Activated T-helper 1 cell treated with anti-CD3 and anti-CD28 coated beads, Interleukin-2, amount 50 U/mL, for 16 hours (primary cell): ENCODE data around the gene OSBPL10.

ENCODE experiments used
- DNase-seq, 2 donors: peaks; one replicate each; pipeline ENCODE4 v3.0.0-alpha.2; 2020; ENCODE audit warnings: low read depth in 1 of 2, low spot score in 1 of 2

Gene OSBPL10

GRCh38 chr3:31777092-31777491, 204.0 kb downstream of the OSBPL10 start:
- no peak for DNase-seq

GRCh38 chr3:31776016-31776415, 205.0 kb downstream of the OSBPL10 start:
- DNase-seq: no peak

- no peak for DNase-seq
Measured at GRCh38 chr3:31775383-31775782, 205.7 kb downstream of the OSBPL10 start.

DNA sequence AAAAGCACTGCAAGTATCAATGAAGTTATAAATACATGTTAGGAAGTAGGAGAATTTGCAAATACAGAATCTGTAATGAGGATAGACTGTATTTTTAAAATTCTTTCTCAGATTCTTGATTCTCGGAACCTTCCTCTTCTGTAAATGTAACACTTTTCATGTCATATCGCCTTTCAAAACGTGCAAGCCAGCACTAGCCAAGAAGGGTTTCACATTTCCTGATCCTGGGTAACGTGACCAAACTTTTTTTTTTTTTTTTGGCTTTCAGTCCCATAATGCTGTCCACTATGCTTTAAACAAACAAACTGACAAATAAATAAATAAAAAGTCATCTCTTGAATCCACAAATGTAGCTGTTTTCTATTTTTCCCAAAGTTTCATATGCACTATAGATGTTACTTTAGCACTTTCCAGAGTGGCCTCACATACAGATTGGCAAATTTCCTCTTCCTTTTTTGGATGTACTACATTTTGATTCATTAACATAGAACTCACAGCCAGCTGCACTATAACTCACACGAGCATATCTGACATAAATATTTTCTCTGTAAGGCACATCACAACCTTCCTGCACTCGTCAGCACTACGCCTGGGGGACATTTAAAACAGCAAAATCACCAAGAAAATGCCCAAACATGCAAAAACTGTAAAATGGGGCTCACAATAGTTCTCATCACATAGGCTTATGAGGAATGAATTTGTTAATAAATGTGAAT, 208.1 kb downstream of the OSBPL10 start:
- DNase-seq: no peak

DNA sequence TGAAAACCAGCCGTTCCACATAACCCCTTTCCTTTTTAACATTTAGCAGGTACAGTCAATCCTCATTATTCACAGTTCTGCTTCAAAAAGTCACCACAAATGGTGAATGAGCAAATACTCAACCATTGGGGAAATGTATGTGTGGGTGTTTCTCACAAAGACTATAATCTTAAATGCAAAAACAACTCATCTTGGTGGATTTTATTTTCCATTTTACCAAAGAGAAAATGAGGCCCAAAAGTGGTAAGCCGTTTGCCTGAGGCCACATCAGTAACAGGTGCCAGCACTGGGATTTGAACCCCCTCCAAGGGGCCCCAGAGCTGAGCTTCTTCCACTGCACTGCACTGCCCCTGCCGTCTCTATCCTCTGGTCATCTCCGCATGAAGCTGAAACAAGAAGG, 208.8 kb downstream of the OSBPL10 start:
- DNase-seq: no peak

- no peak for DNase-seq
Measured at GRCh38 chr3:31770822-31771326, 210.2 kb downstream of the OSBPL10 start.

DNA sequence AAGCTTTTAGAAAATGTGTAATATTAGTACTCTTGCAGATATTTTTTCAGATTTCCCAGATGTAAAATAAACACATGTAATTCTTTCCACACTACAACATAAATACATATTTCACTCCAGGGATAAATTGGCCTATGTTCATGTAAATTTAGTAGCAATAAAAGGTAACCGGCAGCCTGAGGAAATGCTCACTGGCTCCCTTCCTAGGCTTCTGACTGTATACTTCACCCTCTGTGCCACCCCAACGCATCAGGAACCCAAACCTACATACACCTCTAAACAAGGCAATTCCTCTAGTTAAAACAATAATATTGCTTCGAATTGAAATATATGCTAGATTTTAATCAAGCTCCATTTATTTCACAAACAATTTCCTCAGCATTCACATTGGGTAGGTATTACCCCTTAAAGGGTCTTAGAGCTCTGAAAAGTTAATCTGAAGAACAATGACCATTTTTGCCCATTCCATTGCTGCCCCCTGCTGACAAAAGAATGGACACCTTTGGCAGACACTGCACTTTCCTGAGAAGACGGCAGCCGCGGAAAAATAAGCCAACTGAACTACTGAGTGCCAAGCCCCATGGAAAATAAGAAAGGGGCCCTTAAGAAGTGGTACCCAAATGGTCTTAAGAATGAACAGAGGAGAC, 212.5 kb downstream of the OSBPL10 start:
- peak; percentile 6 to 14 for DNase-seq

DNA sequence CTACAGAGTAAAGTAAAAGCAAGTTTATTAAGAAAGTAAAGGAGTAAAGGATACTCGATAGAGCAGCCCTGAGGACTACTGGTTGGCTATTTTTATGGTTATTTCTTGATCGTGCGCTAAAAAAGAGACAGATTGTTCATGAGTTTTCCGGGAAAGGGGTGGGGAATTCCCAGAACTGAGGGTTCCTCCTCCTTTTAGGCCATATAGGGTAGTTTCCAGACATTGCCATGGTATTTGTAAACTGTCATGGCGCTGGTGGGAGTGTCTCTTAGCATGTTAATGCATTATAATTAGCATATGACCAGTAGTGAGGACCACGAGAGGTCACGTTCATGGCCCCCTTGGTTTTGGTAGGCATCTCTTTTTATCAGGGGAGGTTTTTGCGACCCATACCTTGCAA, 213.1 kb downstream of the OSBPL10 start:
- DNase-seq: no peak

- no peak for DNase-seq
Measured at GRCh38 chr3:31766669-31767068, 214.4 kb downstream of the OSBPL10 start.

DNA sequence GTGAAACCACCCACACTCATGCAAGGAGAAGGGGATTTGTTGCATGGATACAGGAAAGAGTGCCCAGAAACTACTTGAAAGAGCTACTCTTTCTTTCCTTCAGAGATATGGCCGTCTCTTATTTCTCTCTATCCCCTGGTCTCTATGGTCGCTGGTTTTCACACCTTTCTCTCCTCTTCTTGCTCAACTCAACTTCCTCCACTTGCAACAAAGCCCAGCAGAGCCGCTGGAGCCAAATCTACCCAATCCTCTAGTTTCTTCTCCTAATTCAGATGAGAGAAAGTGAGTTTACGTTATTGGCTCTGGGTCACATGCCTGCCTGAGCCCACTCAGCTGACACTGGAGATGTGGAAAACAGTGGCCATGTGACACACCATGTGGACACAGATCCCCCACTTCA, 215.2 kb downstream of the OSBPL10 start:
- no peak for DNase-seq

- no peak for DNase-seq
Measured at GRCh38 chr3:31763731-31764130, 217.3 kb downstream of the OSBPL10 start.

GRCh38 chr3:31762888-31763351, 218.1 kb downstream of the OSBPL10 start:
- DNase-seq: no peak

DNA sequence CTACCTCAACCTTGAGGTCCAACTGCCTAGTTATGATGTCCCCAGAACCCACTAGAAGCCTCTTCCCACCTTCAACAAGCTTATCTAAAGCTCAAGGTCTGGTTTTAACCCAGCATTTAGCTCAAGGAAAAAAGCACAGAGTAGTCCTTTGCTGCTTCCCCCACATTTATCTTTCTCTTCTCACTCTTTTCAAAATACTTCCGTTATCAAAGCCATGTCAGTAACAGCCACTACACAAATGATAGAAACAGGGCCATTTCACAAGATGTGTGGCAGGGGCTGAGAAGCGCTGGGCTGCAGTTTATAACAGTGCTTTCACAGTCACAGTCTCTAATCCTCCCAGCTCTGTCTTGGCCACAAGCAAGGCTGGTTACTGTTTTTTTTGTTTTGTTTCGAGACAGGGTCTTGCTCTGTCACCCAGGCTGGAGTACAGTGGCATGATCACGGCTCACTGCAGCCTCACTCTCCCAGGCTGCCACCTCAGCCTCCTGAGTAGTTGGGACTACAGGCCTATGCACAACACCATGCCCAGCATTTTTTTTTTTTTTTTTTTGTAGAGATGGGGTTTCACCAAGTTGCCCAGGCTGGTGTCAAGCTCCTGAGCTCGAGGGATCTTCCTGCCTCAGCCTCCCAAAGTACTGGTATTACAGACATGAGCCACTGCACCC, 218.8 kb downstream of the OSBPL10 start:
- no peak for DNase-seq

DNA sequence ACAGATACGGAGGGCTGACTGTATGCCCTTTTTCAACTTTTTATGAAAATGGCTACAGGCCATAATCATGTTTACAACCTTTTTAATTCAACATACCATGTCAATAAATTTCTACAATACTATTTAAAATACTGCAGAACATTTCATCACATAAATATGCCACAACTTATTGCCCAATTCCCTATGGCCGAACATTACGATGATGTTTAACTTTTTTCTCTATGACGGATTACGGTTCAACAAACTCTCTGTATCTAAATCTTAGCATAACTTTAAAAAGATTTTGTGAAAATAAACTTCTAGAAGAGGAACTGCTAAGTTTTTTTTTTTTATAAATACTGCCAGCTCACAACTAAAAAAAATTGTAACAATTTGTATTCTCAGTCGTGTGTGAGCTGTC, 220.4 kb downstream of the OSBPL10 start:
- DNase-seq: no peak

- no peak for DNase-seq
Measured at GRCh38 chr3:31758322-31758965, 222.6 kb downstream of the OSBPL10 start.

- no peak for DNase-seq
Measured at GRCh38 chr3:31755926-31756658, 225.0 kb downstream of the OSBPL10 start.

DNA sequence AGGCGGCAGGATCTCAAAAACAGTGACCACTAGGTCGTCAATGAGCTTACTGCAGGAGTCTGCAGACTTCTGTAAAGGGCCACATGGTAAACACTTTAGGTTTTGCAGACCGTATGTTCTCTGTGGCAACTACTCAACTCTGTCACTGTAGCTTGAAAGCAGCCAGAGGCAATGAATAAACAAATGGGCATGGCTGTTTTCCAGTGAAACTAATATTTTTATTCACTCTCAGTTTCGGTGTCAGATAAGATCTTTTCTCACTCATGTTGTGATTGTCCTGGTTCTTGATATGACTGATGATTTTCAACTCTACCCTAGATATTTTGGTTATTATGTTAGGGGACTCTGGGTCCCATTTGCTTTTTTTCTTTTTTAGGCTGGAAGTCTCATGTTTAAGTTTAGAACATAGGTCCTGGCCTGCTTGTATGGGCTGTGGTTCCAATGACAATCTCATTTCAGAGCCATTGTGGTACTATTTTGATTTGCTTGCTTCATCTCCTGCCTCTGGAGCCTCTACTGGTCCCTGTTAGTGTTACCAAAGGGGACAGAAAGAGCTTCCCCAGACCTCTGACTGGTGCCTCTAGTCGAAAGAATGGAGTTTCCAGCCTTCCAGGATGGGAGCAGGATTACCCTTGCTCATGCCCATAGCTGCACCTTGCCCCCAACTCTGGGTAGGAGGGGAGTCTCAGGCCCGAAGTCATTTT, 226.3 kb downstream of the OSBPL10 start:
- no peak for DNase-seq

- no peak for DNase-seq
Measured at GRCh38 chr3:31753050-31753425, 228.0 kb downstream of the OSBPL10 start.

DNA sequence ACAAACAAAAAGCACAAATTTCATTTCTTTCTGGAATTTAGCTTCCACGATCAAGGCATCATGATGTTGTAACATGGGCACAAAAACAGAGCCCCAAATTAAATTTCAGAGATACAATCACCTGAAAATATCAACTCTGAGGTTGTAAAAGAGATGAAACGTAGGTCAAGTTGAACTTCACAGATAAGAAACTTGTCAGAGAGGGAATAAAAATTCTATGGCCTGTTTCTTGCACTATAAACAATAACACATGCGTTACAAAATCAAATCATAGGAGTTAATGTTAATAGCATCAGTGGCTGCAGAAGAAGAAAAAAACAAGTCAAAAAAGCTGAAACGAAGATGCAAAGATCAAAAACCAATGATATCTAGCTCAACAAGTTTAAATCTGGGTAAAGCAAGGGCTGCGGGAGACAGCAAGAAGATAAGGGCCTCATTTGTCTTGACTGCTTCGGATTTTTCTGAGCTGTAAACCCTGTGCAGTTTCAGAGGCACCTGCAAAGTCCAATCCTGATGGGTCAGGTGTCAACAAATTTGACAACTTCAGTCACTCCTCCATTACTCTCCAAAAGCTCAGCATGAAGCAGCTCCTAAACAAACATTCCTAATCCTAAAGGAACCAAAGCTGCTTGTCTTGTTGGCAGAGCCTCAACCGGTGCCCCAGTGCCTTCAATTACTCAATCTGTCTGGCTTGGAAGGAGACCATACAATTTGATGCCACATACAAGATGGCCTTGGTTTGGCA, 228.6 kb downstream of the OSBPL10 start:
- DNase-seq: no peak

DNA sequence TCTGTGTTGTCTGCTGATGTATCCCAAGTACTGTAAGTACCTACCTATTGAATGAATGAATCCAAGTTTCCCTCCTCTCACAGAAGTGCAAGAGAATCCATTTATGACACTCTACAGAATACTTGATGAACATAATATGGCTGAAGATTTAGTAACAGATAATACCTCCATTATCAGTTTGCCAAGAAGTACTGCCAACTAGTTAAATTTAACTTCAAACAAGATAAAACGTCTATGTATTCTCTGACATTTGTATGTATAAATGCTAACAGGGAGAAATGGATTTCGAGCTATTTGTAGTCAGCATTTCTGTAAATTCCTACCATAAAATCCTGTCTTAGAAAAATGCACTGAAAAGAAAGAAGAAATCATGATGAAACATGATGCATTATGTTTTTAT, 230.7 kb downstream of the OSBPL10 start:
- no peak for DNase-seq
